Right forelimb (tissue), 1 donor: ENCODE results near the gene PDE7B.

Experiments
- DNase-seq: peaks from one replicate; pipeline ENCODE4 v3.0.0-alpha.2; 2018

Gene PDE7B

GRCh38 chr6:135938576-135939207, 87.2 kb downstream of the PDE7B start:
- peak; percentile 56 for DNase-seq

- peak; percentile 56 for DNase-seq
Measured at GRCh38 chr6:135939208-135939591, 87.7 kb downstream of the PDE7B start.

GRCh38 chr6:135940616-135941167, 89.2 kb downstream of the PDE7B start:
- no peak for DNase-seq

GRCh38 chr6:135941275-135942025, 89.9 kb downstream of the PDE7B start:
- DNase-seq: no peak

GRCh38 chr6:135944120-135944519, 92.6 kb downstream of the PDE7B start:
- DNase-seq: no peak

GRCh38 chr6:135946674-135947073, 95.2 kb downstream of the PDE7B start:
- no peak for DNase-seq

GRCh38 chr6:135950669-135951068, 99.2 kb downstream of the PDE7B start:
- DNase-seq: no peak

GRCh38 chr6:135951169-135951568, 99.7 kb downstream of the PDE7B start:
- no peak for DNase-seq

- no peak for DNase-seq
Measured at GRCh38 chr6:135953818-135954217, 102.3 kb downstream of the PDE7B start.

GRCh38 chr6:135955099-135955498, 103.6 kb downstream of the PDE7B start:
- DNase-seq: no peak

- no peak for DNase-seq
Measured at GRCh38 chr6:135962731-135963130, 111.2 kb downstream of the PDE7B start.

- DNase-seq: no peak
Measured at GRCh38 chr6:135970750-135971149, 119.2 kb downstream of the PDE7B start.

GRCh38 chr6:135971351-135971750, 119.8 kb downstream of the PDE7B start:
- no peak for DNase-seq

GRCh38 chr6:135972150-135972549, 120.6 kb downstream of the PDE7B start:
- no peak for DNase-seq

GRCh38 chr6:135972586-135972985, 121.1 kb downstream of the PDE7B start:
- DNase-seq: no peak

GRCh38 chr6:135974426-135974825, 122.9 kb downstream of the PDE7B start:
- no peak for DNase-seq

- DNase-seq: no peak
Measured at GRCh38 chr6:135976585-135976984, 125.1 kb downstream of the PDE7B start.

- DNase-seq: no peak
Measured at GRCh38 chr6:135983093-135983492, 131.6 kb downstream of the PDE7B start.

GRCh38 chr6:135983718-135984343, 132.3 kb downstream of the PDE7B start:
- no peak for DNase-seq

- DNase-seq: no peak
Measured at GRCh38 chr6:135985471-135985870, 134.0 kb downstream of the PDE7B start.

GRCh38 chr6:135987226-135987625, 135.7 kb downstream of the PDE7B start:
- DNase-seq: no peak

- no peak for DNase-seq
Measured at GRCh38 chr6:135990439-135990838, 138.9 kb downstream of the PDE7B start.

GRCh38 chr6:135990855-135991464, 139.5 kb downstream of the PDE7B start:
- DNase-seq: no peak
